Stimulated activated CD8-positive, alpha-beta memory T cell treated with anti-CD3 and anti-CD28 coated beads, Interleukin-12 subunit alpha, Interleukin-12 subunit beta, amount 100 ng/mL, for 24 hours (primary cell): ENCODE results near the gene CSF2.

Source experiments
- DNase-seq: peaks from one replicate; pipeline ENCODE4 v3.0.0-alpha.2; 2020; ENCODE audit errors: extremely low read depth

Gene CSF2

GRCh38 chr5:132067941-132068808, 5.4 kb upstream of the CSF2 start:
- DNase-seq = no peak

- no peak for DNase-seq
Observed at GRCh38 chr5:132069561-132069960, 4.0 kb upstream of the CSF2 start.

- DNase-seq = no peak
Observed at GRCh38 chr5:132069994-132070393, 3.6 kb upstream of the CSF2 start.

GRCh38 chr5:132070460-132071337, 2.9 kb upstream of the CSF2 start:
- DNase-seq = peak; percentile 42

- DNase-seq = no peak
Observed at GRCh38 chr5:132071338-132071707, 2.3 kb upstream of the CSF2 start.

GRCh38 chr5:132072070-132072469, 1.5 kb upstream of the CSF2 start:
- no peak for DNase-seq

GRCh38 chr5:132072528-132072927, 1.1 kb upstream of the CSF2 start:
- no peak for DNase-seq

- DNase-seq = no peak
Observed at GRCh38 chr5:132074091-132074771, 642 bp downstream of the CSF2 start.

GRCh38 chr5:132074772-132075718, 1.5 kb downstream of the CSF2 start:
- no peak for DNase-seq

GRCh38 chr5:132075719-132076077, 2.1 kb downstream of the CSF2 start:
- DNase-seq = no peak

GRCh38 chr5:132076202-132076830, 2.7 kb downstream of the CSF2 start:
- DNase-seq = no peak

- DNase-seq = no peak
Observed at GRCh38 chr5:132076983-132077382, 3.4 kb downstream of the CSF2 start.

- DNase-seq = no peak
Observed at GRCh38 chr5:132079081-132079480, 5.5 kb downstream of the CSF2 start.

GRCh38 chr5:132079619-132080018, 6.0 kb downstream of the CSF2 start:
- DNase-seq = no peak

- DNase-seq = no peak
Observed at GRCh38 chr5:132080595-132080994, 7.0 kb downstream of the CSF2 start.

GRCh38 chr5:132081458-132081857, 7.9 kb downstream of the CSF2 start:
- no peak for DNase-seq

- no peak for DNase-seq
Observed at GRCh38 chr5:132082329-132083023, 8.9 kb downstream of the CSF2 start.

GRCh38 chr5:132083071-132083678, 9.6 kb downstream of the CSF2 start:
- no peak for DNase-seq

GRCh38 chr5:132085686-132086085, 12.1 kb downstream of the CSF2 start:
- DNase-seq = no peak
